HepG2 (cell line): ENCODE results near the gene ABCC8. TPM values are rescaled to one million over a fixed set of nuclear protein-coding genes. Genes with fewer than 3 reads are reported as not detected.

ENCODE experiments used
- FOXO4 ChIP-seq: sonication (generic); formaldehyde crosslinking; conservative IDR thresholded peaks from 2 replicates; pipeline ENCODE4 v1.8.1; 2023; ENCODE audit warnings: missing genetic modification reagents
- HOXA5 ChIP-seq: sonication (generic); formaldehyde crosslinking; IDR thresholded peaks from 2 replicates; pipeline ENCODE4 v1.4.0; 2020; ENCODE audit warnings: missing genetic modification reagents
- NFKBIZ ChIP-seq: IDR thresholded peaks from 2 replicates; pipeline ENCODE4 v1.6.1; 2018; ENCODE audit warnings: missing genetic modification reagents, missing compliant biosample characterization
- RBM22 ChIP-seq: fragments of 200-400 bp; formaldehyde crosslinking; optimal IDR thresholded peaks from 2 replicates; pipeline ENCODE3; 2017; ENCODE audit warnings: mild to moderate bottlenecking, low read length, moderate library complexity
- SNAI1 ChIP-seq: sonication (generic); formaldehyde crosslinking; IDR thresholded peaks from 2 replicates; pipeline ENCODE4 v1.5.0; 2020; ENCODE audit warnings: mild to moderate bottlenecking, missing genetic modification reagents, borderline replicate concordance
- ZBTB10 ChIP-seq: sonication (generic); formaldehyde crosslinking; IDR thresholded peaks from 2 replicates; pipeline ENCODE4 v1.4.0; 2020; ENCODE audit warnings: missing genetic modification reagents, borderline replicate concordance
- ZMAT3 ChIP-seq: sonication (generic); formaldehyde crosslinking; conservative IDR thresholded peaks from 2 replicates; pipeline ENCODE4 v1.7.0; 2021; ENCODE audit warnings: missing genetic modification reagents
- ZNF496 ChIP-seq: sonication (generic); formaldehyde crosslinking; IDR thresholded peaks from 2 replicates; pipeline ENCODE4 v1.8.1; 2023; ENCODE audit warnings: mild to moderate bottlenecking, moderate library complexity, missing genetic modification reagents; ENCODE audit not compliant: insufficient replicate concordance
- ZSCAN9 ChIP-seq: IDR thresholded peaks from 2 replicates; pipeline ENCODE4 v1.6.1; 2016; ENCODE audit warnings: borderline replicate concordance
- polyA plus RNA-seq, 8 experiments: library from polyadenylated mRNA; depleted of rRNA in 3 of 8; stranded (reverse) in 7 of 8; unstranded in 1 of 8; fragments of >200 nt; fragmentation: Illumina TruSeq in 4 of 8; extraction: Trizol in 4 of 8; gene quantifications; 2 replicates each; pipeline versions ENCODE4 v1.2.1 to v1.2.3, GENCODE V29; 2011 to 2016; ENCODE audit warnings: low read depth in 4 of 8, missing spikeins in 1 of 8, mixed read lengths in 1 of 8; ENCODE audit not compliant: insufficient read depth in 1 of 8
- total RNA-seq, 5 experiments: library from RNA; depleted of rRNA; stranded (reverse); fragments of >200 nt; fragmentation: Illumina TruSeq; extraction: Trizol; gene quantifications; 2 replicates each; pipeline ENCODE4 v1.2.3, GENCODE V29; 2016; ENCODE audit warnings: low read depth in 1 of 5
- TF ChIP-seq, protein P1 (sequence below): sonication (generic); formaldehyde crosslinking; IDR thresholded peaks from 2 replicates; pipeline ENCODE4 v1.5.0; 2020; ENCODE audit warnings: mild to moderate bottlenecking, missing genetic modification reagents, borderline replicate concordance
- TF ChIP-seq, protein P2 (sequence below): sonication (generic); formaldehyde crosslinking; conservative IDR thresholded peaks from 2 replicates; pipeline ENCODE4 v1.8.0; 2022; ENCODE audit warnings: mild to moderate bottlenecking, moderate library complexity, missing genetic modification reagents

The ABCC8 gene
- total and polyA plus RNA-seq, 2 of the 13 experiments (the other 11 are each of a cell fraction or from before 2014, with no cell fraction given), result not detected

DNA sequence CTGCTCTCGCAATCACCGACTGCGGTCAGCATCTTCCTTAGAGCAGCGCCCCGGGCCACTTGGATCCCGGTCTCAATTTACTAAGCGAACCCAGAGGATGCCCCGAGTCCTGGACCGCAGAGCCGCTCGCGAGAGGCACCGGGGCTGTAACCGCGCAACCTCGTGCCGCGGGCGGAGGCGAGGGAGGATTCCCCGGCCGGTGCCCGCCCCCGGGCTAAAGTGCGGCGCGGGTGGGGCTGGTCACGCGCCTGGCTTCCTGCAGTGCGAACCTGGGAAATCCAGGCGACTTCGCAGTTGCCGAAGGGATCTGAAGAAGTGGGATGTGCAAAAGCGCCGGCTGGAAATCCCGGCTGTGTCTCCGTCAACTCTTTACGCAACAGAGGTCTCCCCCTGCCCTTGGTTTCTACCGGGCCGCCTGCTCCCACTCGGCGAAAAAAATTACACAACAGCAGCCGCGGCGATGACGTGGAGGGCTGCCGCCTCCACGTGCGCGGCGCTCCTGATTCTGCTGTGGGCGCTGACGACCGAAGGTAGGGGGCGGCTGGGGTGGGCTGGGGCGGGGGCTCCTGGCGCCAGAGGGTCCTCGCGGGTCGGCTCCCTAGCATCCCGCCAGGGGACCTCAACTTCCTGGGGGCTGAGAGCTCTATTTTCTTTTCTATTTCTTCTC lies 125.0 kb downstream of the ABCC8 start, which contains the start of gene NCR3LG1 (continued):
- TF ChIP-seq, protein P1, sequence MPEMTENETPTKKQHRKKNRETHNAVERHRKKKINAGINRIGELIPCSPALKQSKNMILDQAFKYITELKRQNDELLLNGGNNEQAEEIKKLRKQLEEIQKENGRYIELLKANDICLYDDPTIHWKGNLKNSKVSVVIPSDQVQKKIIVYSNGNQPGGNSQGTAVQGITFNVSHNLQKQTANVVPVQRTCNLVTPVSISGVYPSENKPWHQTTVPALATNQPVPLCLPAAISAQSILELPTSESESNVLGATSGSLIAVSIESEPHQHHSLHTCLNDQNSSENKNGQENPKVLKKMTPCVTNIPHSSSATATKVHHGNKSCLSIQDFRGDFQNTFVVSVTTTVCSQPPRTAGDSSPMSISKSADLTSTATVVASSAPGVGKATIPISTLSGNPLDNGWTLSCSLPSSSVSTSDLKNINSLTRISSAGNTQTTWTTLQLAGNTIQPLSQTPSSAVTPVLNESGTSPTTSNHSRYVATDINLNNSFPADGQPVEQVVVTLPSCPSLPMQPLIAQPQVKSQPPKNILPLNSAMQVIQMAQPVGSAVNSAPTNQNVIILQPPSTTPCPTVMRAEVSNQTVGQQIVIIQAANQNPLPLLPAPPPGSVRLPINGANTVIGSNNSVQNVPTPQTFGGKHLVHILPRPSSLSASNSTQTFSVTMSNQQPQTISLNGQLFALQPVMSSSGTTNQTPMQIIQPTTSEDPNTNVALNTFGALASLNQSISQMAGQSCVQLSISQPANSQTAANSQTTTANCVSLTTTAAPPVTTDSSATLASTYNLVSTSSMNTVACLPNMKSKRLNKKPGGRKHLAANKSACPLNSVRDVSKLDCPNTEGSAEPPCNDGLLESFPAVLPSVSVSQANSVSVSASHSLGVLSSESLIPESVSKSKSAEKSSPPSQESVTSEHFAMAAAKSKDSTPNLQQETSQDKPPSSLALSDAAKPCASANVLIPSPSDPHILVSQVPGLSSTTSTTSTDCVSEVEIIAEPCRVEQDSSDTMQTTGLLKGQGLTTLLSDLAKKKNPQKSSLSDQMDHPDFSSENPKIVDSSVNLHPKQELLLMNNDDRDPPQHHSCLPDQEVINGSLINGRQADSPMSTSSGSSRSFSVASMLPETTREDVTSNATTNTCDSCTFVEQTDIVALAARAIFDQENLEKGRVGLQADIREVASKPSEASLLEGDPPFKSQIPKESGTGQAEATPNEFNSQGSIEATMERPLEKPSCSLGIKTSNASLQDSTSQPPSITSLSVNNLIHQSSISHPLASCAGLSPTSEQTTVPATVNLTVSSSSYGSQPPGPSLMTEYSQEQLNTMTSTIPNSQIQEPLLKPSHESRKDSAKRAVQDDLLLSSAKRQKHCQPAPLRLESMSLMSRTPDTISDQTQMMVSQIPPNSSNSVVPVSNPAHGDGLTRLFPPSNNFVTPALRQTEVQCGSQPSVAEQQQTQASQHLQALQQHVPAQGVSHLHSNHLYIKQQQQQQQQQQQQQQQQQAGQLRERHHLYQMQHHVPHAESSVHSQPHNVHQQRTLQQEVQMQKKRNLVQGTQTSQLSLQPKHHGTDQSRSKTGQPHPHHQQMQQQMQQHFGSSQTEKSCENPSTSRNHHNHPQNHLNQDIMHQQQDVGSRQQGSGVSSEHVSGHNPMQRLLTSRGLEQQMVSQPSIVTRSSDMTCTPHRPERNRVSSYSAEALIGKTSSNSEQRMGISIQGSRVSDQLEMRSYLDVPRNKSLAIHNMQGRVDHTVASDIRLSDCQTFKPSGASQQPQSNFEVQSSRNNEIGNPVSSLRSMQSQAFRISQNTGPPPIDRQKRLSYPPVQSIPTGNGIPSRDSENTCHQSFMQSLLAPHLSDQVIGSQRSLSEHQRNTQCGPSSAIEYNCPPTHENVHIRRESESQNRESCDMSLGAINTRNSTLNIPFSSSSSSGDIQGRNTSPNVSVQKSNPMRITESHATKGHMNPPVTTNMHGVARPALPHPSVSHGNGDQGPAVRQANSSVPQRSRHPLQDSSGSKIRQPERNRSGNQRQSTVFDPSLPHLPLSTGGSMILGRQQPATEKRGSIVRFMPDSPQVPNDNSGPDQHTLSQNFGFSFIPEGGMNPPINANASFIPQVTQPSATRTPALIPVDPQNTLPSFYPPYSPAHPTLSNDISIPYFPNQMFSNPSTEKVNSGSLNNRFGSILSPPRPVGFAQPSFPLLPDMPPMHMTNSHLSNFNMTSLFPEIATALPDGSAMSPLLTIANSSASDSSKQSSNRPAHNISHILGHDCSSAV (CRISPR knock-in tag), result no peak
- TF ChIP-seq RBM22 (no peak), FOXO4 (CRISPR knock-in tag) (no peak), HOXA5 (CRISPR knock-in tag) (no peak), ZSCAN9 (CRISPR knock-in tag) (no peak; the same call in 1 of the 2 replicates), ZMAT3 (no peak), ZNF496 (CRISPR knock-in tag) (no peak), SNAI1 (no peak), NFKBIZ (CRISPR knock-in tag) (0 out of 2 replicates have a peak, but pooled peaks have one; percentile 50), ZBTB10 (CRISPR knock-in tag) (0 out of 2 replicates have a peak, but pooled peaks have one; percentile 33)
- TF ChIP-seq, protein P2, sequence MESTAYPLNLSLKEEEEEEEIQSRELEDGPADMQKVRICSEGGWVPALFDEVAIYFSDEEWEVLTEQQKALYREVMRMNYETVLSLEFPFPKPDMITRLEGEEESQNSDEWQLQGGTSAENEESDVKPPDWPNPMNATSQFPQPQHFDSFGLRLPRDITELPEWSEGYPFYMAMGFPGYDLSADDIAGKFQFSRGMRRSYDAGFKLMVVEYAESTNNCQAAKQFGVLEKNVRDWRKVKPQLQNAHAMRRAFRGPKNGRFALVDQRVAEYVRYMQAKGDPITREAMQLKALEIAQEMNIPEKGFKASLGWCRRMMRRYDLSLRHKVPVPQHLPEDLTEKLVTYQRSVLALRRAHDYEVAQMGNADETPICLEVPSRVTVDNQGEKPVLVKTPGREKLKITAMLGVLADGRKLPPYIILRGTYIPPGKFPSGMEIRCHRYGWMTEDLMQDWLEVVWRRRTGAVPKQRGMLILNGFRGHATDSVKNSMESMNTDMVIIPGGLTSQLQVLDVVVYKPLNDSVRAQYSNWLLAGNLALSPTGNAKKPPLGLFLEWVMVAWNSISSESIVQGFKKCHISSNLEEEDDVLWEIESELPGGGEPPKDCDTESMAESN (CRISPR knock-in tag), result peak; percentile 76; the same call in 1 of the 2 replicates
